Measurements from ENCODE around the gene HOXB4.
A peak's percentile ranks its signal among the peaks of the same experiment; 100 is the strongest.

HOXB4 gene

GRCh38 chr17:48624544-48625494, 46.7 kb upstream of the HOXB4 start:
- H3K27ac ChIP-seq, result no peak overlapping the region
- H2AFZ ChIP-seq (ENCODE audit: low read depth), result peak overlapping the region; percentile 94
- H3K79me2 ChIP-seq (ENCODE audit: insufficient read depth, low read depth), result no peaks in the 10 kb centered on the region
- H3K4me1 ChIP-seq (ENCODE audit: low read depth, poor library complexity, severe bottlenecking), result no peaks in the 10 kb centered on the region
- TF ChIP-seq CTCF (conservative IDR thresholded peaks at IDR 0.05; ENCODE audit: low read depth, low read length), result no peak
- peak overlapping the region; percentile 89; the same call in 1 of the 2 replicates for H3K4me2 ChIP-seq
- no peaks in the 10 kb centered on the region for H3K36me3 ChIP-seq (ENCODE audit: insufficient read depth)
- H4K20me1 ChIP-seq (ENCODE audit: insufficient read depth), result no peaks in the 10 kb centered on the region
- peak overlapping the region; percentile 78; the same call in 1 of the 2 replicates for H3K9ac ChIP-seq
- H3K27me3 ChIP-seq (ENCODE audit: insufficient read depth, low read depth), result peaks cover 61% of the 10 kb centered on the region
- no peak overlapping the region for H3K4me3 ChIP-seq (IDR thresholded peaks at IDR 0.05; ENCODE audit: insufficient read depth, low read depth, low read length)

GRCh38 chr17:48624118-48624517, 46.0 kb upstream of the HOXB4 start:
- Histone ChIP-seq H3K27me3 (ENCODE audit: insufficient read depth, low read depth) (peaks cover 67% of the 10 kb centered on the region), H3K4me3 (IDR thresholded peaks at IDR 0.05; ENCODE audit: insufficient read depth, low read depth, low read length) (no peak overlapping the region), H4K20me1 (ENCODE audit: insufficient read depth) (no peaks in the 10 kb centered on the region), H3K79me2 (ENCODE audit: insufficient read depth, low read depth) (no peaks in the 10 kb centered on the region), H2AFZ (ENCODE audit: low read depth) (no peak overlapping the region), H3K36me3 (ENCODE audit: insufficient read depth) (no peaks in the 10 kb centered on the region), H3K4me1 (ENCODE audit: low read depth, poor library complexity, severe bottlenecking) (peaks cover 3% of the 10 kb centered on the region), H3K4me2 (no peak overlapping the region), H3K27ac (no peak overlapping the region), H3K9ac (no peak overlapping the region)
- no peak for TF ChIP-seq CTCF (conservative IDR thresholded peaks at IDR 0.05; ENCODE audit: low read depth, low read length)

GRCh38 chr17:48623583-48623982, 45.4 kb upstream of the HOXB4 start:
- Histone ChIP-seq H3K27ac (no peak overlapping the region), H2AFZ (ENCODE audit: low read depth) (no peak overlapping the region), H3K79me2 (ENCODE audit: insufficient read depth, low read depth) (no peaks in the 10 kb centered on the region), H4K20me1 (ENCODE audit: insufficient read depth) (no peaks in the 10 kb centered on the region), H3K4me3 (IDR thresholded peaks at IDR 0.05; ENCODE audit: insufficient read depth, low read depth, low read length) (no peak overlapping the region), H3K4me2 (no peak overlapping the region), H3K27me3 (ENCODE audit: insufficient read depth, low read depth) (peaks cover 70% of the 10 kb centered on the region), H3K4me1 (ENCODE audit: low read depth, poor library complexity, severe bottlenecking) (peaks cover 8% of the 10 kb centered on the region), H3K36me3 (ENCODE audit: insufficient read depth) (no peaks in the 10 kb centered on the region), H3K9ac (no peak overlapping the region)
- no peak for TF ChIP-seq CTCF (conservative IDR thresholded peaks at IDR 0.05; ENCODE audit: low read depth, low read length)

GRCh38 chr17:48622857-48623256, 44.7 kb upstream of the HOXB4 start:
- Histone ChIP-seq H3K4me1 (ENCODE audit: low read depth, poor library complexity, severe bottlenecking) (peaks cover 14% of the 10 kb centered on the region), H3K79me2 (ENCODE audit: insufficient read depth, low read depth) (no peaks in the 10 kb centered on the region)

More at GRCh38 chr17:48622857-48623256, 44.7 kb upstream of the HOXB4 start:
- Histone ChIP-seq H3K27ac (no peak overlapping the region), H3K4me2 (no peak overlapping the region), H3K9ac (no peak overlapping the region), H3K4me3 (IDR thresholded peaks at IDR 0.05; ENCODE audit: insufficient read depth, low read depth, low read length) (no peak overlapping the region), H2AFZ (ENCODE audit: low read depth) (no peak overlapping the region), H3K27me3 (ENCODE audit: insufficient read depth, low read depth) (peaks cover 70% of the 10 kb centered on the region), H4K20me1 (ENCODE audit: insufficient read depth) (no peaks in the 10 kb centered on the region), H3K36me3 (ENCODE audit: insufficient read depth) (no peaks in the 10 kb centered on the region)
- TF ChIP-seq CTCF (conservative IDR thresholded peaks at IDR 0.05; ENCODE audit: low read depth, low read length), result no peak

Measured in KMS-11 (cell line).